HT1080 (cell line): Measurements from ENCODE around the gene ARHGEF12. TPM values are rescaled to one million over a fixed set of nuclear protein-coding genes. Genes with fewer than 3 reads are reported as not detected.

Source experiments
- DNase-seq: peaks from one replicate; pipeline ENCODE4 v3.0.0-alpha.2; 2015; ENCODE audit warnings: low read depth
- total RNA-seq: library from RNA; depleted of rRNA; stranded (reverse); fragments of >200 nt; shearing (Covaris generic); gene quantifications from 2 replicates; pipeline ENCODE4 v1.2.3, GENCODE V29; 2014

ARHGEF12 gene
- total RNA-seq, 1 experiment from 2014 or later, result 38.3 TPM

DNA sequence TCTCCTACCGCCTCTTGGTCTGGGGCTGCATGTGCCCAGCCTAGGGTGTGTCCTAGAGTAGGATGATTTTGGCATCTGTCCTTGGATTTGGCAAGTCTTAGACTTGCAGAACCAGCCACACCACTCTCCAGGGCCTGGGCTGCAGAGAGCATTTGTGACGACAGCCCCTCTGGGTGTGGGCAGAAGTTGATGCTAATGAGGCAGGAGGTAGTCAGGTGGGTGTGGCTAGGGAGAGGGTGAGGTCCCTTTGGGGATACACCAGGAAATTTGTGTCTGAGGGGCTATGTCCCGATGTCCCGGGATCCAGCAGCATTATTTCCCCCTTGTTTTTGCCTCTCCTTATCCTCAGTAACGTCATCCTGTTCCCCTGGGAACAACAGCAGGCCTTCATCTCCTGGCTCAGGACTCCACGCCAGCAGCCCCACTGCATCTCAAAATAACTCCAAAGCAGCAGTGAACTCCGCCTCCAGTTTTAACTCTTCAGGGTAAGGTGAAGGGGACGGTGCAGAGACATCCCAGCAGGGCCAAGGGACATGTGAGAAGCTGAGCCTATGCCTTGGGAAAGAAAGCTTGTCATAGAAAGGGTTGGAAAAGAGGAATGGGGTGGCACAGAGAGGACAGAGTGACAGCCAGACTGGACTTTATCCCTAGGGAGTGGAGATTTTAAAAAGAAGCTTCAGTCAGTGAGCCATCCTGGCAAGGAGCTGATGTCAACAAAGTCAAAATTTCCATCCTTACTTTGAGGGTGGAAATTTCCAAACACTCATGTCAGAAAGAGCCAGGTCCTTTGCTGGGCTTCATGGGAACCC lies 19.1 kb upstream of the ARHGEF12 start:
- no peak for DNase-seq

DNA sequence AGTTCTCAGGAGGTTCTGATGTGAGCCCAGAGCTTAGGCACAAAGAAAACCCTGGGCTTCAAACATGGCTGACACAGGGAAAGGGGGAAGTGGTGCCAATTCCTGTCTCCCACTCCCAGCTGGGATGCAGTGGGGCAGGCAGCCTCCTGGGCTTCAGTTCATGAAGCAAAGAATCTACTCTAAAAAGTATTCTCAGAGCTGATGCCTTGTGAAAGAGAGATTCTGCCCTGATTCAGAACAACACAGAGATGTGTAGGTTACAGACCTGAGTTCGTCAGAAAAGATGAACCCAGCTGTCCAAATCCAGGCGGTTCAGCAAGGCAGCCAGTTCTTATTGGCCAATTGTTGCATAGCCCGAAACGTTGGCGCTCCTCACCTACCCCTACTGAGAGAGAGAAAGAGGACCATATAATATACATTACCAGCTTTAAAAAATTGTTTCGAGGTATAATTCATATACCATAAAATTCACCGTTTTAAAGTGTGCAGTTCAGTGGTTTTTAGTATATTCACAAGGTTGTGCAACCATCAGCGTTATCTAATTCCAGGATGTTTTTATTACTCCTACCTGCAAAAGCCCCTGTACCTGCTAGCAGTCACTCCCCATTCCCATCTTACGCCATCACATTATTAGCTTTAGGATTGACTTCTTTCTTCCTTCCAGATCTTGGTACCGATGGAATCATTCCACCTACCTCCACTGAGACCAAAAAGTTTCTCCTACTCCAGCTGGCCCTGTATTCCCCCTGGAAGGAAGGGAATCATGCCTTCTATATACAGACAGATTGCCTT lies 18.3 kb upstream of the ARHGEF12 start:
- no peak for DNase-seq

DNA sequence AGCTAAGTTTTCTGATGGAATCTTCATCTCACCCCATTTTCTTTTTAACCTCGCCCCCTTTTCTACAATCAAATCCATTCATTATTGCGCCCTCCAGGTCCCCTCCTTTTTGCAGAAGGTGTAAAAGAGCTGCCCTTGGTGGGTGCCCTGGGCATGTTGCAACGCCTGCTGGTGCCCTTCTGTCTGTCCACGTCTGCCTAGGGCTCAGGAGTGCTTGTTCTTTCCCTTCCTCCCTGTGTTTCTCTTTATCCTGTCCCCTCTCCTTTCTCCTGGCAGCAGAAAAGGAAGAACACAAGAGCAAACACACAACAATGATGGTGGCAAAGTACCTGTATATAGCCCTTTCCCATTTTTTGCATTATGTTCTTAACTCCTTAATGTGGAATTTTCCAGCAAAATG lies 17.3 kb upstream of the ARHGEF12 start:
- DNase-seq, result no peak

DNA sequence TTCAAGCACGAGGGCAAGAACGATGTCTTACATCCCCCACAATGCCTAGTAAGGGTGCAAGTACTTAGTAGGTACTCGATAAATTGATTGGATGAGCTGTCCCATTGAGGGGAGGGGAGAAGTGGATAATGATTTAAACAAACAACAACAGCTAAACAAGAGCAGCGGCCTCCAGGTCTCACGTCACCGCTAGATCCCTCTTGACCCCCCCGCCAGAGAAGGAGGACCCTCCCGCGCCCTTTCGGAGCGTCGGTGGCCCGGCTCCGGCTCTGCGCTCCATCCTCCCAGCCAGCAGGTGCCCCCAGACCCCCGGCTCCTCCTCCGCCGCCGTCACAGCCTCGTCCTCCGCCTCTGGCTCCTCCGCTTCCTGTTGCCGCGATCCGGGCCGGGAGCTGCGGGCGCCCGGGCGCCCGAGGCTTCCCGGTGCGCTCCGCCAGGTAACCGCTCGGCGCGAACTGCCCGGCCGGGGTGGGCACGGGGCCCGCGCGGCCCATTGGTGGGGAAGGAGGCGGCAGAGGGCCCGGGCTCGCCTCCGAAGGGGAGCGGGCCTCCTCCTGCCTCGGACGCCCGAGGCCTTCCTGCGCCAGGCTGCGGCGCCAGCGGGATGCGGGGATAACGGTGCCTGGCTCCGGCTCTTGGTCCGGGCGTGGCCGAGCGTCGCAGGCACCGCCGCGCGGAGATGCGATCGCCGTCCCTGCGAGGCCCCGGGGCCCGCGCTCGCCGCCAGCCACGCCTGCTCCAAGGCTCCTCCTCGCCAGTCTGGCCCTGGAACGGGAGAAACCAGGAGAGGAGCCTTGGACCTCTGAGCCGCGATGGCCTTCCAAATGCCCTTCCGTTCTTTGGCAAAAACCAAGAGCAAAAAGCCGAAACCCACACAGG lies 11.0 kb upstream of the ARHGEF12 start, which contains the start of gene TLCD5:
TLCD5 (plus strand) TSS at position 368 of the 879 bp plus-strand sequence. CDS start 2,143 bp downstream, outside the sequence.
- peak; percentile 71 for DNase-seq

DNA sequence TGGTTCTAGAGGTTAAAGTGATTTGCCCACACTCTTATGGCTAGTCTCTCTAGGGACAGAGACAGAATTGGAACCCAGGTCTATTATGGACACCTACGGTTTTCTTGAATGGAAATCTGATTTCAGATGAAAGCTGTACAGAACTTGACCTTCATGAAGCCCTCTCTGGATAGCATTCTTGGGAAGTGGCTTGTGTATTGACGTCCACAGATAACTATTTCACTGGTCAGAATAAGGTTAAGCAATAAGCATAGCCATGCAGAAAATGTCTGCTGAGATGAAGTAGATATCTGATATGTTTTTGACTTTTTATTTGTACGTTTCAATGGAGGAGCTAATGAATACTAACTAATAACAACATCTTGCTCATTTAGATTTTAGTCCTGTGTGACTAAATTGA lies 10.0 kb upstream of the ARHGEF12 start:
- DNase-seq, result no peak

DNA sequence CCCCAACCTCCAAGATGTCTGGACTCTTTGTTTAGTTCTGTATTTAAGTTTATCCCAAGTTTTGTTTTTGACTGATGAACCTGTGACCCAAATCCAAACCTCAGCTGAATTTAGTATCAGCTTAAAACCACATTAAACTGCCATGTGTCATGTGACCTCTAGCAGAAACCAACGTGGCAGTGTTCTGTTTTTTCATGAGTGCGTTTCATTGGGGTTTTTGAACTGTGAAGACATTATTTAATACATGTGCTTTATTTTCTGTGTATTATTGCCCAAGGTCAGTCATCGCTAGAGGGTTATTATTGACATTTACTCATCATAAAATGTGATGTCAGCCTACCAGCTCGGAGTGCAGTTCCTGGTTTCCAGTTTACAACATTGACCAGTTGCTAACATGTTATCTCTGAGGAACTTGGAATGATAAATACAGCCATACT lies 9.3 kb upstream of the ARHGEF12 start:
- DNase-seq, result no peak

DNA sequence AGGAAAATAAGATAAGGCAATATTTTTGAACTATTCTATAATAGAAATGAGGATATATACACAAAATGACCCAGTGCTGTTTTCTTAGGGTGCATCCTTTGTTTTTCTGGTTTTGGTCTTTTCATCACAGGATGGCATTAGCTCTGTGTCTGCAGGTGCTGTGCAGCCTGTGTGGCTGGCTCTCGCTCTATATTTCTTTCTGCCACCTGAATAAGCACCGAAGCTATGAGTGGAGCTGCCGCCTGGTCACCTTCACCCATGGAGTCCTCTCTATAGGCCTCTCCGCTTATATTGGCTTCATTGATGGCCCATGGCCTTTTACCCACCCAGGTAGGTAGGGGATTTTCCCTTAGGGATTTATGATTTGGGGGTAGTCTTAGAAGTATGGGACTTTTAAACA lies 8.9 kb upstream of the ARHGEF12 start:
- DNase-seq, result no peak

DNA sequence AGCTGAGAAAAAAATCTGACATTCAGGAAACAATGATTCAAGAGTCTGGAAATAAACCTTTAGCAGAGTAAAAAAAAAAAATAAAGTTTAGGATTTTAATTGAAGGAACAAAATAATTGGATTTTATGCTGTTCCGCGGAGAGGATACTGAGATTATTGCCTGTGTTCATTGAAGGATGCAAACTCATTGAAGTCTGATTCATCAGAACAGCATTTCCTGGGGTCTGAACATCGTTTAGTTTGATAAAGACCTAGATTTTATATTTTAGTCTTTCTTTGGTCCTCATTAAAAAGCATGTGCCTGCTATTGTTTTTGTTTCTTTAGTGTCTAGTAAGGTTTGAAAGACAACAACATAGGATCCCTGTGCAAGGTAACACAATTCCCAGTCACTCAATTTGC lies 6.7 kb upstream of the ARHGEF12 start:
- DNase-seq, result no peak

DNA sequence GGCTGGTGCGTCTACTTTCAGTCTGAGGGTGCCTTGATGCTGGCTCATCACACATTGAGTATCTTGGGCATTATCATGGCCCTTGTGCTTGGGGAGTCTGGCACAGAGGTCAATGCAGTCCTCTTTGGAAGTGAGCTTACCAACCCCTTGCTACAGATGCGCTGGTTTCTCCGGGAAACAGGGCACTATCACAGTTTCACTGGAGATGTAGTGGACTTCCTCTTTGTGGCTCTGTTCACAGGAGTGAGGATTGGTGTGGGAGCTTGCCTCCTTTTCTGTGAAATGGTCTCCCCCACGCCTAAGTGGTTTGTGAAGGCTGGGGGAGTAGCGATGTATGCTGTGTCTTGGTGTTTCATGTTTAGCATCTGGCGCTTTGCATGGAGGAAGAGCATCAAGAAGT lies 6.2 kb upstream of the ARHGEF12 start:
- no peak for DNase-seq

DNA sequence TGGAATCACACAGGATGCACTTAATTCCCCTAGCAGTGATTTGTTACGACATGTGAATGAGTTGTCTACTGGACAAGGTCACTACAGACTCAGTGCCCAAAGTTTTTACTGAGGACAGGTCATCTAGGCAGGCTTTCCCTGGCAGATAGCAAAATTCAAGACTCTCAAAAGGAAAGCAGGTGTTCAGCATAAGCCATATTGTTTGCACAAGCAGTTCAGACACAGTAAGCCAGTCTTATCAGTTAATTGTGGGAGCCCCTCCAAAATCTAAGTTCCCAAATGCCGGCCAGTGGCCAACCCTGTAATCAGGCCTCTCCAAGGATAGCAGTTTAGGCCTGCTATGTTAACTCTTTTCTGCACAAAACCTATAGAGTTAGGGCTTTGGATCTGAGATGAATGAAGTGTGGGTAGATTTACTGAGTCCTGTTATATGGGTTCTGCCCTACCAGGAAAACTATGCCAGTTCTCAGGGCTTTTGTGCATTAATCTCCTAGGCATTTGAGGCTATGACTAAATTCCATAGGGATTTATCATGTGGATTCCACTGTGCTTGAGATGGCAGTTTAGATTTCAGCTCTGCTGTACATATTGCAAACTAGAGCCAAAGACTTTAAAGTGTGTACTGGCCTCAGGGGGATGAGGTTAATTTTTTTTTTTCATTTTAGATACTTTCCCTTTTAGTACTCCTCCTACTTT lies 4.8 kb upstream of the ARHGEF12 start:
- peak; percentile 92 for DNase-seq

DNA sequence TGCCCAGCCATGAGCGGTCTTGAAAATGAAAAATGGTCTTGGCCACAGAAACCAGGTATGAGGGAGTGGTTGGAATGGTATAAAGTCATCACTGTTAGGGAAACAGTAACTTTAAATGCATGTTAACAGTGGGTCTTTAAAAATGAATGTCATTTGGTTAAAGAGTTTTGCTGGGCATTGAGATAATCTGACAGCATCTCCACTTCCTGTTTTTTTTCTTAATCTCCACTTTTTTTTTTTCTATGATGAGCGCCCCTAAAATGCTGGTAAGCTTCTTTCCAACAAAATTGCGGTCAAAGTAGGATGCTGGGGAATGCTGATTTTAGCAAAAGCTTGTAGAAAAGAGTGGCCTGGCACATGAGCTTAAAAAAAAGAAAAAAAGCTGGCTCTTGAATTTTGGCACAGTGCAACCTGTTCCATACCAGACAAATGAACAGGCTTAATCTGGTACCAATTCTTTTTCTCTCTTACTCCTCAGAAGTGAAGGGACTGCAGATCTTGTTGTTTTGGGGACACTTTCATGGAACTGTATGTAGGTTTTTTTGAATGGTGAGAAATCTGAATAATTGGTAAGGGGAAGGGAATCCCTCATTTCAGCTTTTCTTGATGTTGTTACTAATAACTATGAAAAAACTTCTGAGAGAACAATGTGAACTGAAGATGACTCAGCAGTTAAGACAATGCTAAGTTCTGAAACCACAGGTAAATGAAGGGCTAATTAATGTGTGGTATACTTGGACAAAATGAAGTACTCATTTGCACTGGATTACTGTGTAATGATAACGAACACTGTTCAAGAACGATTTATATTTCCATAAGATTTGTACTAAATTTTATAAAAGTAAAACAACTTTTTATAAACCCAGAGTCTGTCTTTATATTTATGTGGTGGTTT lies 3.1 kb upstream of the ARHGEF12 start:
- DNase-seq, result no peak

DNA sequence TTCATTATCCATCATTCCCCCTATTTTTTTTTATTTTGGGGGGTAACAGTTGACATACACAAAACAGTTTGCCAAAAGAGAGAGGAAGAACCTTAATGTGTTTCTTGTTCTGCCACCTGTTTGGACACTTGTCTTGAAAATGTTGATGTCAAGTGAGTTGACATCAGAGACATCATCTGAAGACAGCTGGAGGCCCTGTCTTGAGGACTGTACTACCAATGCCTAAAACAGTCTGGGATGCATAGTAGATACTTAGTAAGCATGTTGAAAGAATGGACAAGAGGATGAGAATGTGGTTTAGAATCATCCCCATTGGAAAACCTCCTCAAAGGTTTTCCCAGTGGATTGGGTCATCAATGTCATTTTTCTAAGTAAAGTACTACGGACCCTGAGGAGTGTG lies 2.4 kb upstream of the ARHGEF12 start:
- no peak for DNase-seq

DNA sequence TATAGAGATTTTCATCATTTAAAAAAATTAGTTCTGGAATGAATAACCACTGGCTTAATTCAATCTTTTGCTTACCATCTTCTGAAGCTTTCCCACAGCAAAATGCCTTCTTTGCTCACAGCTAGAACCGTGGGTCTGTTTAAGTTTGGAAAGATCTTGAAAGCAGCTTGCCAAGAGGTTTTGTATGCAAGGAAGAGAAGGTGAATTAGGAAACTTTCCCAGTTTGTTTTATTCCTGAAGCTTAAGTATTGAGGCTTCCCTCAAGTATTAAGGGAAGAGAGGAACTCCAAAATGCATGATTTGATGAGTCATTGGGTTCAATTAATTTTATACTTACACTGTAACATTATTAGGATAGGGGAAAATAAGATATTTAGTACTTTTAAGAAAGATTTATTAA lies 1.9 kb upstream of the ARHGEF12 start:
- DNase-seq, result no peak

DNA sequence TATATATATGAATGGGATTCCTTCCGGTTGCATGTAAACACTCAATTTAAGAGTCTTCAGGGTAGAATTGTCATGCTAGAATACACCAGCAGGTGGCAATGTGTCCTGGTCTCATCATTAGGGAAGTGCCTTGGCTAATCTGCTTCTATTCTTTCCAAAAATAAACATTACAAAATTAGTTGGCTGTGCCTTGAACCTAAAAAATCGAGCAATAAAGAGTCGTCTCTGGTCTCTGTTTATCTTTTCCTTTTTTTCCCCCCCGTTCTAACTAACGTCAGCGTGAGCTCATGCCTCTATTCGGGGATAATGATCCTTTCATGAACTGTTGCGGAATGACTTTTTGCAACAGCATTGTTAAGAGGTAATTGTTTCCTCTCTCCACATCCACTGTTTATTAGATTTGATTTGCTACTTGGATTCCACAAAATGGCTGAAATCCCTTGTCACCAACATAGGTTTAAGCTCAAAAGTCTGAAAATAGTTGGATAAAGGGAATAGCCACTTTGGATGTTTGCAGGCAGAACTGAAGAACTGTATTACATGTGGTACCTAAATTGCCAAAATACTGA lies 1.2 kb upstream of the ARHGEF12 start:
- peak; percentile 72 for DNase-seq

DNA sequence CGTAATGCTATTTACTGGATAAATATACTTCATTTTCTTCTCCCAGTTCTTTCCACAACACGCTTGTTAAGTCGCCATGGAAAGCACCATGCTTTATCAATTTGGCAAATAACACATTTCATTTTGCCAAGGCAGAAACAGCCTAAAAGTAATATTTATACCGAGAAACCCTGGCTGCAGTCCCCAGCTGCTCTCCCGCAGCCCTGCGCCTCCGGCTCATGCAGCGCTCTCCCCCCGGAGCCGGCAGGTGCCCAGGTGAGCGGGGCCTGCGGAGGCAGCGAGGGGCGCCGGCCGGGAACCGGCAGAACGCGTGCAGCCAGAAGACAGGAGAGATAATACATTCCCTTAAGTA lies 681 bp upstream of the ARHGEF12 start:
- no peak for DNase-seq

DNA sequence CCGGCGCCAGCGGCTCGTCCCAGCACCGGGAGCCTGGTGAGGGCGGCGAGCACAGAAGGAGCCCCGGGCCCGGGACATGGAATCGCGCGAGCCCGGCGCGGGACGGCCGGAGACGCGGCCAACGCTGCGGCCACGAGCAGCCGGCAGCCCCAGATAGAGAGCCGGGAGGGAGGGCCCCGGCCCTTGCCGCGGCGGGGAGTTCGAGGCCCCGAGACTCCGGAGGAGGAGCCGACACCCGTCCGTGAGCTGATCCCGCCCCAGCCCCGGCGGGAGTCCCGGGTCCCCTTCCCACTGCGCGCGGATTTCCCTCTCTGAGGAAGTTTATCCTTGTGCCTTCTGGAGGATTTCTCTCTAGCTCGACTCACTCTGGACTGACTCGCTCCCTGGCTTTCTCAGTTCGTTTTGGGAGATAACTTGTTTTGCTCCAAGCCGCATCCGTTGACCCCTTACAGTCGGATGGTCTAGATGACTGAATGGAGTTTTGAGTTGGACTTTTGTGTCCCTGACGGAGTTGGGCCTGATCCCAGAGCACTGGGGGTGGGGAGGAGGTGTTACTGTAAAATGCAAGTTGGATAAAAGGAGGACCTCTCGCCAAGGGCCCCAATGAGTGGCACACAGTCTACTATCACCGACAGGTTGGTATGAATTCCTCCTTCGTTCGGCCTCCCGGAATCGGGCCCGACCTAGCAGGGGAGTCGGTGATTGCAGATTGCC lies 585 bp downstream of the ARHGEF12 start:
- peak; percentile 48 for DNase-seq

DNA sequence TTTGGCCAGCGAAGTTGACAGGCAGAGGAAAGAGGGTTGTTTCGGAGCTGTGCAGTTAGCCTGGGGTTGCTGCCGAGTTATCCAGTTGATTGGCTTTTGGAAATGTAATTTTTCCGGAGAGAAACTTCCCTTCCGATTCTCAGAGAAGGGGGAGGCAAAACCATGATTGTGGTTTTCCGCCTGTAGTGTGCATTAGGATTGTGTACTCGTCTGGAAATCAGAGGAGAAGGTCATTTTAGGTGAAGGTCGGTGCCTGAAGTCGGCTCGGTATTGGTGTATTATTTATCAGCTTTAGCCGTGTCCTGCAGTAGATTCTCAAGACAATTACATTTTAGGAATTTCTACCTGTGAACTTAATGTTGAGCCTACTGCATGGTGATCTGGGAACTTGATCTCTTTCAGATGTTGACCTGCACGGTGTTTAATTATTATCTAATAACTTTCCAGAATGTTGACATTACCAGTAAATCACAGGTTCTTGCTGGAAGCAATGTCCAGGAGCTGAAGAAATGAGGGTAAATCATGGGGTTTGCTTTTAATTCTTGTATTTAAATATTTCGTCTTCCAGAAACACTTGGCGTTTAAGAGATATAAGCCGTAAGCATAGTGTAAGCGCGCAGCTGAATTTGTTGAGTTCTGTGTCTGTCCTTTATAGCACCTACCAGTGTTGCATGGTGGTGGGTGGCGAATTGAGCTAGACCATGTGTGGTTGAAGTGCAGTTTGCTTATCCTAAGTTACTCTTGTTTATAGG lies 1.3 kb downstream of the ARHGEF12 start:
- DNase-seq, result no peak
